ENCODE measurements around the gene PDE4B. TPM values are rescaled to one million over a fixed set of nuclear protein-coding genes. Genes with fewer than 3 reads are reported as not detected.

PDE4B gene
- total and polyA plus RNA-seq, 9 of the 15 experiments (the other 6 are each of a cell fraction or from before 2014, with no cell fraction given): 0.09 TPM; not detected in 8

DNA sequence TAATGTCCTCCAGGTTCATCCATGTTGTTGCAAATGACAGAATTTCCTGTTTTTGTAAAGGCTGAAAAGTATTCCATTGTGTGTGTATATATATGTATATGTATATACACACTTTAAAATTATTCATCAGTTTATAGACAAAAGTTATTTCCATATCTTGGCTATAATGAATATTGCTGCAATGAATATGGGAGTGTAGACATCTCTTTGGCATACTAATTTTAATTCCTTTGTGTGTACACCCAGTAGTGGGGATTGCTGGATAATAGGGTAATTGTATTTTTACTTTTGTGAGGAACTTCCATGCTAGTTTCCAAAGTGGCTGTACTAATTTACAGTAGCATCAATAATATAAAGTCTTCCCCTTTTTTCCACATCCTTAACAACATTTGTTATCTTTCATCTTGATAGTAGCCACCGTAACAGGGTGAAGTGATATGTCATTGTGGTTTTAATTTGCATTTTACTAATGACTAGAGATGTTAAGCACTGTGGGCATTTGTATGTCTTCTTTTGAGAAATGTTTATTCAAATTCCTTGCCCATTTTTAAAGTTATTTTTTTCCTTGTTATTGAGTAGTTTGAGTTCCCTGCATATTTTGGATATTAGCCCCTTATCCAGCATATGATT is 243.0 kb downstream of the PDE4B start (continued):
- TF ChIP-seq, protein P1, sequence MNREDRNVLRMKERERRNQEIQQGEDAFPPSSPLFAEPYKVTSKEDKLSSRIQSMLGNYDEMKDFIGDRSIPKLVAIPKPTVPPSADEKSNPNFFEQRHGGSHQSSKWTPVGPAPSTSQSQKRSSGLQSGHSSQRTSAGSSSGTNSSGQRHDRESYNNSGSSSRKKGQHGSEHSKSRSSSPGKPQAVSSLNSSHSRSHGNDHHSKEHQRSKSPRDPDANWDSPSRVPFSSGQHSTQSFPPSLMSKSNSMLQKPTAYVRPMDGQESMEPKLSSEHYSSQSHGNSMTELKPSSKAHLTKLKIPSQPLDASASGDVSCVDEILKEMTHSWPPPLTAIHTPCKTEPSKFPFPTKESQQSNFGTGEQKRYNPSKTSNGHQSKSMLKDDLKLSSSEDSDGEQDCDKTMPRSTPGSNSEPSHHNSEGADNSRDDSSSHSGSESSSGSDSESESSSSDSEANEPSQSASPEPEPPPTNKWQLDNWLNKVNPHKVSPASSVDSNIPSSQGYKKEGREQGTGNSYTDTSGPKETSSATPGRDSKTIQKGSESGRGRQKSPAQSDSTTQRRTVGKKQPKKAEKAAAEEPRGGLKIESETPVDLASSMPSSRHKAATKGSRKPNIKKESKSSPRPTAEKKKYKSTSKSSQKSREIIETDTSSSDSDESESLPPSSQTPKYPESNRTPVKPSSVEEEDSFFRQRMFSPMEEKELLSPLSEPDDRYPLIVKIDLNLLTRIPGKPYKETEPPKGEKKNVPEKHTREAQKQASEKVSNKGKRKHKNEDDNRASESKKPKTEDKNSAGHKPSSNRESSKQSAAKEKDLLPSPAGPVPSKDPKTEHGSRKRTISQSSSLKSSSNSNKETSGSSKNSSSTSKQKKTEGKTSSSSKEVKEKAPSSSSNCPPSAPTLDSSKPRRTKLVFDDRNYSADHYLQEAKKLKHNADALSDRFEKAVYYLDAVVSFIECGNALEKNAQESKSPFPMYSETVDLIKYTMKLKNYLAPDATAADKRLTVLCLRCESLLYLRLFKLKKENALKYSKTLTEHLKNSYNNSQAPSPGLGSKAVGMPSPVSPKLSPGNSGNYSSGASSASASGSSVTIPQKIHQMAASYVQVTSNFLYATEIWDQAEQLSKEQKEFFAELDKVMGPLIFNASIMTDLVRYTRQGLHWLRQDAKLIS (CRISPR knock-in tag; IDR thresholded peaks at IDR 0.05): no peak
- TF ChIP-seq ZFP30 (CRISPR knock-in tag; IDR thresholded peaks at IDR 0.05; ENCODE audit: borderline replicate concordance) (no peak), SLC30A9 (CRISPR knock-in tag; IDR thresholded peaks at IDR 0.05) (no peak), NUFIP1 (IDR thresholded peaks at IDR 0.05; ENCODE audit: partially characterized antibody) (no peak)
- TF ChIP-seq, protein P2, sequence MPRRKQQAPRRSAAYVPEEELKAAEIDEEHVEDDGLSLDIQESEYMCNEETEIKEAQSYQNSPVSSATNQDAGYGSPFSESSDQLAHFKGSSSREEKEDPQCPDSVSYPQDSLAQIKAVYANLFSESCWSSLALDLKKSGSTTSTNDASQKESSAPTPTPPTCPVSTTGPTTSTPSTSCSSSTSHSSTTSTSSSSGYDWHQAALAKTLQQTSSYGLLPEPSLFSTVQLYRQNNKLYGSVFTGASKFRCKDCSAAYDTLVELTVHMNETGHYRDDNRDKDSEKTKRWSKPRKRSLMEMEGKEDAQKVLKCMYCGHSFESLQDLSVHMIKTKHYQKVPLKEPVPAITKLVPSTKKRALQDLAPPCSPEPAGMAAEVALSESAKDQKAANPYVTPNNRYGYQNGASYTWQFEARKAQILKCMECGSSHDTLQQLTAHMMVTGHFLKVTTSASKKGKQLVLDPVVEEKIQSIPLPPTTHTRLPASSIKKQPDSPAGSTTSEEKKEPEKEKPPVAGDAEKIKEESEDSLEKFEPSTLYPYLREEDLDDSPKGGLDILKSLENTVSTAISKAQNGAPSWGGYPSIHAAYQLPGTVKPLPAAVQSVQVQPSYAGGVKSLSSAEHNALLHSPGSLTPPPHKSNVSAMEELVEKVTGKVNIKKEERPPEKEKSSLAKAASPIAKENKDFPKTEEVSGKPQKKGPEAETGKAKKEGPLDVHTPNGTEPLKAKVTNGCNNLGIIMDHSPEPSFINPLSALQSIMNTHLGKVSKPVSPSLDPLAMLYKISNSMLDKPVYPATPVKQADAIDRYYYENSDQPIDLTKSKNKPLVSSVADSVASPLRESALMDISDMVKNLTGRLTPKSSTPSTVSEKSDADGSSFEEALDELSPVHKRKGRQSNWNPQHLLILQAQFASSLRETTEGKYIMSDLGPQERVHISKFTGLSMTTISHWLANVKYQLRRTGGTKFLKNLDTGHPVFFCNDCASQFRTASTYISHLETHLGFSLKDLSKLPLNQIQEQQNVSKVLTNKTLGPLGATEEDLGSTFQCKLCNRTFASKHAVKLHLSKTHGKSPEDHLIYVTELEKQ (CRISPR knock-in tag; IDR thresholded peaks at IDR 0.05): no peak
